Neural cell (in vitro differentiated cells): Measurements from ENCODE around the gene TPD52L2. TPM values are rescaled to one million over a fixed set of nuclear protein-coding genes. Genes with fewer than 3 reads are reported as not detected.

Source experiments
- H2AFZ ChIP-seq: fragments of 200-600, 300-800 bp; sonication (generic), shearing (Covaris generic); 2 replicates; pipeline ENCODE4 v1.6.0; 2014; ENCODE audit warnings: low read depth, mild to moderate bottlenecking, antibody characterized with exemption, low read length, moderate library complexity
- H3F3A ChIP-seq: fragments of 200-600 bp; shearing (Covaris generic); 2 replicates; pipeline ENCODE4 v1.6.1; 2016; ENCODE audit warnings: mild to moderate bottlenecking, moderate library complexity, mixed read lengths, antibody characterized with exemption, low read length; ENCODE audit not compliant: insufficient read depth, poor library complexity, severe bottlenecking
- H3K27ac ChIP-seq: fragments of 200-600, 300-800 bp; sonication (generic), shearing (Covaris generic); 2 replicates; pipeline ENCODE4 v1.5.1; 2014; ENCODE audit warnings: mild to moderate bottlenecking, low read length, moderate library complexity
- H3K27me3 ChIP-seq: fragments of 300-800, 200-600 bp; sonication (generic), shearing (Covaris generic); 2 replicates; pipeline ENCODE4 v1.6.0; 2014; ENCODE audit warnings: mild to moderate bottlenecking, low read depth, low read length, moderate library complexity; ENCODE audit not compliant: insufficient read depth
- H3K36me3 ChIP-seq: fragments of 300-800, 200-600 bp; sonication (generic), shearing (Covaris generic); 2 replicates; pipeline ENCODE4 v1.5.1; 2014; ENCODE audit warnings: mild to moderate bottlenecking, antibody characterized with exemption, low read length, moderate library complexity; ENCODE audit not compliant: insufficient read depth
- H3K4me2 ChIP-seq: fragments of 300-800, 200-600 bp; sonication (generic), shearing (Covaris generic); 2 replicates; pipeline ENCODE4 v1.6.0; 2014; ENCODE audit warnings: mild to moderate bottlenecking, low read length
- H3K4me3 ChIP-seq: fragments of 300-800, 200-600 bp; sonication (generic), shearing (Covaris generic); 2 replicates; pipeline ENCODE4 v1.5.1; 2014; ENCODE audit warnings: mild to moderate bottlenecking, low read length, moderate library complexity
- H3K79me2 ChIP-seq: fragments of 200-600 bp; shearing (Covaris generic); replicated peaks from 2 replicates; pipeline ENCODE4 v1.6.0; 2014; ENCODE audit warnings: mild to moderate bottlenecking, low read length, moderate library complexity; ENCODE audit not compliant: insufficient read depth
- H3K9ac ChIP-seq: fragments of 300-800, 200-600 bp; sonication (generic), shearing (Covaris generic); 2 replicates; pipeline ENCODE4 v1.6.1; 2016; ENCODE audit warnings: mild to moderate bottlenecking, low read length, mixed read lengths
- H3K9me2 ChIP-seq: fragments of 200-600 bp; shearing (Covaris generic); 2 replicates; pipeline ENCODE4 v1.6.1; 2016; ENCODE audit warnings: mild to moderate bottlenecking, low read length, mixed read lengths; ENCODE audit not compliant: insufficient read depth
- H3K9me3 ChIP-seq: fragments of 200-600, 300-800 bp; sonication (generic), shearing (Covaris generic); 2 replicates; pipeline ENCODE4 v1.6.1; 2016; ENCODE audit warnings: mild to moderate bottlenecking, mixed run types, low read length, moderate library complexity, mixed read lengths
- H4K20me1 ChIP-seq: fragments of 200-600 bp; shearing (Covaris generic); 2 replicates; pipeline ENCODE4 v1.6.1; 2016; ENCODE audit warnings: mild to moderate bottlenecking, mixed run types; ENCODE audit not compliant: insufficient read depth
- CTCF ChIP-seq: fragments of 450-650 bp; IDR thresholded peaks from 2 replicates; pipeline ENCODE4 v1.5.1; 2014; ENCODE audit warnings: antibody characterized with exemption, mild to moderate bottlenecking, moderate library complexity; ENCODE audit not compliant: poor library complexity, severe bottlenecking
- EP300 ChIP-seq: fragments of 450-650 bp; conservative IDR thresholded peaks from 2 replicates; pipeline ENCODE4 v1.6.1; 2014; ENCODE audit warnings: antibody characterized with exemption, mild to moderate bottlenecking, moderate library complexity; ENCODE audit not compliant: poor library complexity, severe bottlenecking
- EZH2 ChIP-seq: fragments of 200-600, 300-800 bp; shearing (Covaris generic), sonication (generic); IDR thresholded peaks from 2 replicates; pipeline ENCODE4 v1.6.1; 2014; ENCODE audit warnings: antibody characterized with exemption, low read length, borderline replicate concordance, mild to moderate bottlenecking; ENCODE audit not compliant: insufficient read depth, poor library complexity, severe bottlenecking
- MXI1 ChIP-seq: fragments of 450-650 bp; conservative IDR thresholded peaks from 2 replicates; pipeline ENCODE4 v1.6.1; 2014; ENCODE audit warnings: antibody characterized with exemption, mild to moderate bottlenecking; ENCODE audit not compliant: poor library complexity, severe bottlenecking
- POLR2AphosphoS5 ChIP-seq: IDR thresholded peaks from 2 replicates; pipeline ENCODE4 v1.6.1; 2012
- RAD21 ChIP-seq: fragments of 450-650 bp; conservative IDR thresholded peaks from 2 replicates; pipeline ENCODE4 v1.6.1; 2014; ENCODE audit warnings: antibody characterized with exemption, mild to moderate bottlenecking, moderate library complexity
- REST ChIP-seq: IDR thresholded peaks from 2 replicates; pipeline ENCODE4 v1.6.1; 2012; ENCODE audit warnings: borderline replicate concordance
- SMC3 ChIP-seq: fragments of 450-650 bp; conservative IDR thresholded peaks from 2 replicates; pipeline ENCODE4 v1.6.1; 2014; ENCODE audit warnings: antibody characterized with exemption, mild to moderate bottlenecking, moderate library complexity; ENCODE audit not compliant: poor library complexity
- TAF1 ChIP-seq: IDR thresholded peaks from 2 replicates; pipeline ENCODE4 v1.6.1; 2012; ENCODE audit warnings: low read depth
- polyA plus RNA-seq: library from polyadenylated mRNA; depleted of rRNA; stranded (reverse); fragments of >200 nt; gene quantifications from 2 replicates; pipeline ENCODE4 v1.2.3, GENCODE V29; 2014

The TPD52L2 gene
- polyA plus RNA-seq, 1 donor from 2014 or later = 142 TPM

- no peak overlapping the region for H3K9ac ChIP-seq
- no peak overlapping the region for H3K27ac ChIP-seq
- no peaks in the 10 kb centered on the region for H3K27me3 ChIP-seq
- no peak for TF ChIP-seq RAD21
- no peak for TF ChIP-seq TAF1
- no peak for TF ChIP-seq CTCF
- TF ChIP-seq SMC3 = no peak
- no peak for TF ChIP-seq POLR2AphosphoS5
- no peak for TF ChIP-seq MXI1
- TF ChIP-seq EZH2 = no peak
- no peak for TF ChIP-seq EP300
- no peak for TF ChIP-seq REST
- H3K79me2 ChIP-seq = peaks cover 50% of the 10 kb centered on the region
- no peak overlapping the region for H2AFZ ChIP-seq
- no peaks in the 10 kb centered on the region for H3K9me3 ChIP-seq
- H3K9me2 ChIP-seq = no peaks in the 10 kb centered on the region
- H3K4me2 ChIP-seq = no peak overlapping the region
- no peaks in the 10 kb centered on the region for H3F3A ChIP-seq
- H3K36me3 ChIP-seq = no peaks in the 10 kb centered on the region
- H4K20me1 ChIP-seq = no peaks in the 10 kb centered on the region
- H3K4me3 ChIP-seq = no peak overlapping the region
Observed at GRCh38 chr20:63908008-63908682, 43.1 kb downstream of the TPD52L2 start.

- Histone ChIP-seq H3K9me3 (no peaks in the 10 kb centered on the region), H3K9ac (no peak overlapping the region), H3K4me3 (no peak overlapping the region), H4K20me1 (peaks cover 2% of the 10 kb centered on the region), H3K4me2 (no peak overlapping the region), H2AFZ (no peak overlapping the region), H3K27ac (no peak overlapping the region), H3K79me2 (peaks cover 51% of the 10 kb centered on the region), H3K9me2 (no peaks in the 10 kb centered on the region), H3K36me3 (no peaks in the 10 kb centered on the region), H3K27me3 (no peaks in the 10 kb centered on the region), H3F3A (no peaks in the 10 kb centered on the region)
- no peak for TF ChIP-seq EP300
- no peak for TF ChIP-seq CTCF
- TF ChIP-seq REST = no peak
- no peak for TF ChIP-seq SMC3
- TF ChIP-seq TAF1 = no peak
- no peak for TF ChIP-seq MXI1
Observed at GRCh38 chr20:63911176-63911575, 46.1 kb downstream of the TPD52L2 start.
